ENCODE measurements around the gene LARGE1. TPM values are rescaled to one million over a fixed set of nuclear protein-coding genes. Genes with fewer than 3 reads are reported as not detected.

LARGE1 gene
- total RNA-seq, 1 experiment from 2014 or later = 1.3 TPM

DNA sequence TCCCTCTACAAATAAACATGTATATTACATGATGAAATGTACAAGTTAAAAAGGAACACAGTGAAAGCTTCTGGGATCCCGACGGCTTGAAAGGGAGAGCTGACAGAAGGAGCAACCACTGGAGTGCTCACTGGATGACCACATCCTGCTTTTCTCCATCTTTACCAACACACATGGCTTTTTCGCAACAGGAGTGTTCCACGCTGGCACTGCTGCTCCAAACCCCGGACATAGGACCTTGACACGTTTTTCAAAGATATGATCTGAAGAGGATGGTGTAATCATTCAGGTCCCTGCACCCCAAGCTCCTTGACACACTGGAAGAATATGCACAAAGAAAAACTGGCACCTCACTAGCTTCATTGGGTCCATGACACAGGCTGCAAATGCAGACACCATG lies 121.9 kb downstream of the LARGE1 start:
- no peak overlapping the region for H3K4me2 ChIP-seq (ENCODE audit: low read length)
- intact Hi-C loops (cut with micrococcal nuclease) = no loop called here
- no peak overlapping the region for H3K27ac ChIP-seq (ENCODE audit: low read length)
- H3K4me3 ChIP-seq (ENCODE audit: low read length) = no peak overlapping the region
- no peaks in the 10 kb centered on the region for H4K20me1 ChIP-seq (ENCODE audit: low read length)
- no peaks in the 10 kb centered on the region for H3K27me3 ChIP-seq (ENCODE audit: low read length)
- H3K9me3 ChIP-seq (ENCODE audit: low read length) = no peaks in the 10 kb centered on the region; the same call in 1 of the 2 replicates
- H3K9me2 ChIP-seq (replicated peaks; ENCODE audit: low read length) = no peaks in the 10 kb centered on the region
- POLR2A ChIA-PET (ENCODE audit: unreplicated experiment) = no interaction called here
- TF ChIP-seq EZH2phosphoT487 (IDR thresholded peaks at IDR 0.05; ENCODE audit: borderline replicate concordance, low read length) (no peak), EZH2 (IDR thresholded peaks at IDR 0.05; ENCODE audit: low read length, unreplicated experiment) (no peak)
- TF ChIP-seq, protein P1, sequence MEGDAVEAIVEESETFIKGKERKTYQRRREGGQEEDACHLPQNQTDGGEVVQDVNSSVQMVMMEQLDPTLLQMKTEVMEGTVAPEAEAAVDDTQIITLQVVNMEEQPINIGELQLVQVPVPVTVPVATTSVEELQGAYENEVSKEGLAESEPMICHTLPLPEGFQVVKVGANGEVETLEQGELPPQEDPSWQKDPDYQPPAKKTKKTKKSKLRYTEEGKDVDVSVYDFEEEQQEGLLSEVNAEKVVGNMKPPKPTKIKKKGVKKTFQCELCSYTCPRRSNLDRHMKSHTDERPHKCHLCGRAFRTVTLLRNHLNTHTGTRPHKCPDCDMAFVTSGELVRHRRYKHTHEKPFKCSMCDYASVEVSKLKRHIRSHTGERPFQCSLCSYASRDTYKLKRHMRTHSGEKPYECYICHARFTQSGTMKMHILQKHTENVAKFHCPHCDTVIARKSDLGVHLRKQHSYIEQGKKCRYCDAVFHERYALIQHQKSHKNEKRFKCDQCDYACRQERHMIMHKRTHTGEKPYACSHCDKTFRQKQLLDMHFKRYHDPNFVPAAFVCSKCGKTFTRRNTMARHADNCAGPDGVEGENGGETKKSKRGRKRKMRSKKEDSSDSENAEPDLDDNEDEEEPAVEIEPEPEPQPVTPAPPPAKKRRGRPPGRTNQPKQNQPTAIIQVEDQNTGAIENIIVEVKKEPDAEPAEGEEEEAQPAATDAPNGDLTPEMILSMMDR (conservative IDR thresholded peaks at IDR 0.05; ENCODE audit: low read depth, low read length) = no peak
- H3K79me2 ChIP-seq (ENCODE audit: low read length) = no peaks in the 10 kb centered on the region
- no peak for DNase-seq
- no peaks in the 10 kb centered on the region for H3F3A ChIP-seq (ENCODE audit: low read length, unreplicated experiment)
- no peak overlapping the region for H2AFZ ChIP-seq (ENCODE audit: low read length)
- CTCF ChIA-PET = no interaction called here
- H3K36me3 ChIP-seq (ENCODE audit: low read depth, low read length) = no peaks in the 10 kb centered on the region
- no peak overlapping the region for H3K9ac ChIP-seq (ENCODE audit: low read length)
- no peak for ATAC-seq
- no TSS peak for BruUV-seq (replicated peaks)
- no peaks in the 10 kb centered on the region for H3K4me1 ChIP-seq (ENCODE audit: insufficient read depth, low read length)

DNA sequence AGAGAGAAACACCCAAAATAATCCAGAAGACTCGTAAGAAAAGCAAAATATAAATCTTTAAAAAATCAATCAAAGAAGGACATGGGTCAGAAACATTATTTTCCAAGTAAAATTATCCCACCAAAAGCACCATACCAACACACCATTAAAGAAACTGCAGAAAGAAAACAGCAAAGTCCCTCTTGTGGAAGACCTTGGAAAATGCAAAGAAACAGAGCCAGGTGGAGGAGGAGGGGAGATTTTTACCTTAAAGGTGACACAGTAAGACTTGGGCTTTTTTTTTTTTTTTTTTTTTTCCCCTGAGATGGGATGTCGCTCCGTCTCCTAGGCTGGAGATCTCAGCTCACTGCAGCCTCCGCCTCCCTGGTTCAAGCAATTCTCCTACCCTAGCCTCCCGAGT lies 123.8 kb downstream of the LARGE1 start:
- Histone ChIP-seq H2AFZ (ENCODE audit: low read length) (no peak overlapping the region), H3K4me1 (ENCODE audit: insufficient read depth, low read length) (no peaks in the 10 kb centered on the region), H3K4me3 (ENCODE audit: low read length) (no peak overlapping the region), H3K27me3 (ENCODE audit: low read length) (no peaks in the 10 kb centered on the region), H3K9ac (ENCODE audit: low read length) (no peak overlapping the region), H4K20me1 (ENCODE audit: low read length) (no peaks in the 10 kb centered on the region), H3K27ac (ENCODE audit: low read length) (no peak overlapping the region), H3F3A (ENCODE audit: low read length, unreplicated experiment) (no peaks in the 10 kb centered on the region), H3K36me3 (ENCODE audit: low read depth, low read length) (no peaks in the 10 kb centered on the region), H3K9me2 (replicated peaks; ENCODE audit: low read length) (no peaks in the 10 kb centered on the region), H3K79me2 (ENCODE audit: low read length) (no peaks in the 10 kb centered on the region), H3K4me2 (ENCODE audit: low read length) (no peak overlapping the region), H3K9me3 (ENCODE audit: low read length) (no peaks in the 10 kb centered on the region)
- no peak for TF ChIP-seq EZH2 (IDR thresholded peaks at IDR 0.05; ENCODE audit: low read length, unreplicated experiment)
- TF ChIP-seq EZH2phosphoT487 (IDR thresholded peaks at IDR 0.05; ENCODE audit: borderline replicate concordance, low read length) = no peak
- TF ChIP-seq, protein P1 (conservative IDR thresholded peaks at IDR 0.05; ENCODE audit: low read depth, low read length) = no peak
- ChIA-PET CTCF (no interaction called here), POLR2A (ENCODE audit: unreplicated experiment) (no interaction called here)
- ATAC-seq (no peak), DNase-seq (no peak)
- intact Hi-C loops (cut with micrococcal nuclease) = no loop called here
- BruUV-seq (replicated peaks) = no TSS peak

DNA sequence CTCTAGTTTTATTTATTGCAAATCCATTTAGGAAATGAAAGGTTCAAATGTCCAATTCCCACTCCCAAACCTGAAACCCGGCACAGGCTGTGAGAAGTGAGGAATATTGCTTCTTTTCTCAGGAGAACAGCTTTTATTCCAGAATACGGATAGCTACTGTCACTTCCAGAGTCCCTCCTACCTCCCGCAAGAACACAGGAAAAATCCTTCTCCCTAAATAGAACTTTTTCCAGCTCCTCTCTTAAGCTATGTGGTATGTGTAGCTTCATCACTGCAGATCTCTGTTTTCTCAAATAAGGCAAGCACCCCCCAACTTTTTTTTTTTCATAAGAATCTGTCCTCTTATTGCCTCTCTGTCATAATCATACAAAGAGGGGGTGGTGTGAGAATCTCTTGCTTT lies 126.8 kb downstream of the LARGE1 start:
- Histone ChIP-seq H3K4me2 (ENCODE audit: low read length) (no peak overlapping the region), H3K4me1 (ENCODE audit: insufficient read depth, low read length) (no peaks in the 10 kb centered on the region), H2AFZ (ENCODE audit: low read length) (no peak overlapping the region), H3F3A (ENCODE audit: low read length, unreplicated experiment) (no peaks in the 10 kb centered on the region), H3K9me3 (ENCODE audit: low read length) (no peaks in the 10 kb centered on the region), H3K27me3 (ENCODE audit: low read length) (no peaks in the 10 kb centered on the region), H3K36me3 (ENCODE audit: low read depth, low read length) (no peaks in the 10 kb centered on the region), H4K20me1 (ENCODE audit: low read length) (no peaks in the 10 kb centered on the region), H3K79me2 (ENCODE audit: low read length) (no peaks in the 10 kb centered on the region), H3K9ac (ENCODE audit: low read length) (no peak overlapping the region), H3K4me3 (ENCODE audit: low read length) (no peak overlapping the region), H3K27ac (ENCODE audit: low read length) (no peak overlapping the region), H3K9me2 (replicated peaks; ENCODE audit: low read length) (no peaks in the 10 kb centered on the region)
- ChIA-PET POLR2A (ENCODE audit: unreplicated experiment) (no interaction called here), CTCF (no interaction called here)
- no peak for ATAC-seq
- intact Hi-C loops (cut with micrococcal nuclease) = no loop called here
- no peak for DNase-seq
- TF ChIP-seq, protein P1 (conservative IDR thresholded peaks at IDR 0.05; ENCODE audit: low read depth, low read length) = no peak
- TF ChIP-seq EZH2 (IDR thresholded peaks at IDR 0.05; ENCODE audit: low read length, unreplicated experiment) = no peak
- TF ChIP-seq EZH2phosphoT487 (IDR thresholded peaks at IDR 0.05; ENCODE audit: borderline replicate concordance, low read length) = no peak
- no TSS peak for BruUV-seq (replicated peaks)
